Smooth muscle cell (in vitro differentiated cells): ENCODE data around the gene FIBCD1. TPM values are rescaled to one million over a fixed set of nuclear protein-coding genes. Genes with fewer than 3 reads are reported as not detected.
A peak's percentile ranks its signal among the peaks of the same experiment; 100 is the strongest.

Experiments
- DNase-seq: peaks from one replicate; lab custom pipeline; 2025; ENCODE audit not compliant: unreplicated experiment; lab: John Stamatoyannopoulos, UW
- H2AFZ ChIP-seq: fragments of 200-600 bp; sonication (generic); 2 replicates; pipeline ENCODE4 v1.6.0; 2016; ENCODE audit warnings: antibody characterized with exemption, low read depth, mild to moderate bottlenecking
- H3F3A ChIP-seq: fragments of 200-600 bp; sonication (generic); 2 replicates; pipeline ENCODE4 v1.6.0; 2017; ENCODE audit warnings: antibody characterized with exemption, low read depth
- H3K27ac ChIP-seq: fragments of 200-600 bp; sonication (generic); 2 replicates; pipeline ENCODE4 v1.5.1; 2016; ENCODE audit warnings: low read depth, mild to moderate bottlenecking
- H3K27me3 ChIP-seq: fragments of 200-600 bp; sonication (generic); 2 replicates; pipeline ENCODE4 v1.6.1; 2016; ENCODE audit warnings: low read depth, mild to moderate bottlenecking
- H3K36me3 ChIP-seq: fragments of 200-600 bp; sonication (generic); 2 replicates; pipeline ENCODE4 v1.5.1; 2016; ENCODE audit warnings: low read depth
- H3K4me1 ChIP-seq: fragments of 200-600 bp; sonication (generic); 2 replicates; pipeline ENCODE4 v1.5.1; 2016; ENCODE audit warnings: low read depth
- H3K4me2 ChIP-seq: fragments of 200-600 bp; sonication (generic); 2 replicates; pipeline ENCODE4 v1.6.0; 2016; ENCODE audit warnings: mild to moderate bottlenecking
- H3K4me3 ChIP-seq: fragments of 200-600 bp; sonication (generic); 2 replicates; pipeline ENCODE4 v1.5.1; 2016; ENCODE audit warnings: mild to moderate bottlenecking
- H3K79me2 ChIP-seq: fragments of 200-600 bp; sonication (generic); 2 replicates; pipeline ENCODE4 v1.6.0; 2016; ENCODE audit warnings: low read depth, mild to moderate bottlenecking
- H3K9ac ChIP-seq: fragments of 200-600 bp; sonication (generic); 2 replicates; pipeline ENCODE4 v1.6.0; 2016; ENCODE audit warnings: low read depth
- H3K9me3 ChIP-seq: fragments of 200-600 bp; sonication (generic); replicated peaks from 2 replicates; pipeline ENCODE4 v1.5.1; 2016; ENCODE audit warnings: low read depth
- H4K20me1 ChIP-seq: fragments of 200-600 bp; sonication (generic); 2 replicates; pipeline ENCODE4 v1.6.0; 2016; ENCODE audit warnings: low read depth
- WGBS: methylation state at CpG from one replicate; pipeline ENCODE4 v1.1.7; 2016; ENCODE audit warnings: low lambda C conversion rate; 5-methylcytosine and 5-hydroxymethylcytosine counted together
- polyA plus RNA-seq: library from polyadenylated mRNA; unstranded; fragments of >200 nt; fragmentation: Nextera tagmentation; extraction: Ambion mirVana; gene quantifications from 2 replicates; pipeline ENCODE4 v1.2.1, GENCODE V29; 2016
- total RNA-seq: library from RNA; depleted of rRNA; stranded (reverse); fragments of >200 nt; gene quantifications from 2 replicates; pipeline ENCODE4 v1.2.3, GENCODE V29; 2014
- TF ChIP-seq, protein P1 (sequence below): fragments of 200-600 bp; sonication (generic); IDR thresholded peaks from 2 replicates; pipeline ENCODE4 v1.5.1; 2017; ENCODE audit warnings: borderline replicate concordance, mild to moderate bottlenecking, antibody characterized with exemption; ENCODE audit not compliant: insufficient read depth, poor library complexity, severe bottlenecking

The FIBCD1 gene
- total and polyA plus RNA-seq, 2 experiments from 2014 or later, result 1.8 to 4.7 TPM

DNA sequence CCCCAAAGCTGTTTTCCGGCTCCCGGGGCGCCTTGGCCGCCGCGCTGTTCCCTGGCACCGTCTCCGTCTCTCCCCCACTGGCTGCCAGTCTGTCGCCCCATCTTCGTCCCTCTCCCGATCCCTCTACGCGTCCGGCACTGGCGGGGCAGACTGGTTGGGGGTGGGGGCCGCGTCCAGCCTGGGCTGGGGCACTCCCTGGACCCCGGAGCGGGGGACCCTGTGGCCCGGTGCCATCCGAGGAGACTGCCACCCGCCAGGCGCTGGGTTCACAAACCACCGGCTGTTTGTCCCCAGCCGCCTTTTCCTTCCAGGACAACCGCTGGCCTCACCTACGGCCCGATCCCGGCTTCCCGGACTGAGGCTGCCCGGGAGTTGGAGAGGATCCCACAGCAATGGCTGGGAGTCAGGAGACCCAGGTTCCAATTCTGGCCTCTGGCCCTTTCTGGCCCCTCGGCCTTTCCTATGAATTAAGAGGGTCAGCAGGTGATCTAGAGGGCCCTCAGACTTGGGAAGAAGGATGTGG lies 1.0 kb upstream of the FIBCD1 start:
- Histone ChIP-seq H3K36me3 (no peaks in the 10 kb centered on the region), H3K9me3 (no peaks in the 10 kb centered on the region), H3K79me2 (no peaks in the 10 kb centered on the region), H3K27me3 (peaks cover 50% of the 10 kb centered on the region), H3F3A (no peaks in the 10 kb centered on the region), H3K4me3 (peak overlapping the region; percentile 69), H3K27ac (no peak overlapping the region), H3K4me1 (peaks cover 9% of the 10 kb centered on the region), H2AFZ (no peak overlapping the region), H4K20me1 (no peaks in the 10 kb centered on the region), H3K4me2 (peak overlapping the region; percentile 98), H3K9ac (no peak overlapping the region)
- 16% methylated on average over 14 of the region's 32 CpGs for WGBS
- DNase-seq, result no peak
- TF ChIP-seq, protein P1, sequence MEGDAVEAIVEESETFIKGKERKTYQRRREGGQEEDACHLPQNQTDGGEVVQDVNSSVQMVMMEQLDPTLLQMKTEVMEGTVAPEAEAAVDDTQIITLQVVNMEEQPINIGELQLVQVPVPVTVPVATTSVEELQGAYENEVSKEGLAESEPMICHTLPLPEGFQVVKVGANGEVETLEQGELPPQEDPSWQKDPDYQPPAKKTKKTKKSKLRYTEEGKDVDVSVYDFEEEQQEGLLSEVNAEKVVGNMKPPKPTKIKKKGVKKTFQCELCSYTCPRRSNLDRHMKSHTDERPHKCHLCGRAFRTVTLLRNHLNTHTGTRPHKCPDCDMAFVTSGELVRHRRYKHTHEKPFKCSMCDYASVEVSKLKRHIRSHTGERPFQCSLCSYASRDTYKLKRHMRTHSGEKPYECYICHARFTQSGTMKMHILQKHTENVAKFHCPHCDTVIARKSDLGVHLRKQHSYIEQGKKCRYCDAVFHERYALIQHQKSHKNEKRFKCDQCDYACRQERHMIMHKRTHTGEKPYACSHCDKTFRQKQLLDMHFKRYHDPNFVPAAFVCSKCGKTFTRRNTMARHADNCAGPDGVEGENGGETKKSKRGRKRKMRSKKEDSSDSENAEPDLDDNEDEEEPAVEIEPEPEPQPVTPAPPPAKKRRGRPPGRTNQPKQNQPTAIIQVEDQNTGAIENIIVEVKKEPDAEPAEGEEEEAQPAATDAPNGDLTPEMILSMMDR, result no peak

DNA sequence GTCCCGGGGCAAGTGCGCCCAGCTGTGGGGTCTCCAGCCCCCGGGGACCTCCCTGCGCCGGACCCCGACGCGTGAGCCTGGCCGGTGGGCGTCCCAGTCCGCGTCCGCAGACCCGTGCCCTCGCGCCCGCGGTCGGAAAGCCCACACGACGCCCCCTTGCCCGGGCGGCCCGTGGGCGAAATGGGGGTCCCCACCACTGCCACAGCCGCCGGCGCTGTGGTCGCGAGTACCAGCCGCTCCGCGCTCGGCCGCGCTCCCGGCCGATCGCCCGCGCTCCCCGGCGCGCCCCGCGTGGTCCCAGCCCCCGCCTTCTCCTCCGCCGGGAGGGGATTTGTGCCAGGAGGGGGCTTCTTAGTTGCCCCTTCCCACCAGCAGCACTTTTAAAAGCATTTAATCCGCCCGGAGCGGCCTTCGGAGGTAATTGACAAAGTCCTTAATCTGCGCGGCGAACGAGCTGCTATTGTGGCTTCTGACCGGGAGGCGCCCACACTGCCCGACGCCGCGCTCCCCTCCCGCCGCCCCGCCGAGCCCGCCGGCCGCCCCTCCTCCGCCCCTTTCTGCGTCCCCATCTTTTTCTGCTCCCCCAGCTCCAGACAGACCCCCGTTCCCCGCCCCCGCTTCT lies 469 bp upstream of the FIBCD1 start:
- Histone ChIP-seq H4K20me1 (no peaks in the 10 kb centered on the region), H3K4me2 (peak overlapping the region; percentile 98), H3F3A (no peaks in the 10 kb centered on the region), H3K27ac (no peak overlapping the region), H2AFZ (no peak overlapping the region), H3K4me1 (peaks cover 9% of the 10 kb centered on the region), H3K4me3 (peak overlapping the region; percentile 69), H3K79me2 (no peaks in the 10 kb centered on the region), H3K36me3 (no peaks in the 10 kb centered on the region), H3K27me3 (peaks cover 45% of the 10 kb centered on the region), H3K9ac (no peak overlapping the region), H3K9me3 (no peaks in the 10 kb centered on the region)
- TF ChIP-seq, protein P1, result no peak
- DNase-seq, result no peak
- WGBS, result under 1% methylated on average over 48 of the region's 75 CpGs

DNA sequence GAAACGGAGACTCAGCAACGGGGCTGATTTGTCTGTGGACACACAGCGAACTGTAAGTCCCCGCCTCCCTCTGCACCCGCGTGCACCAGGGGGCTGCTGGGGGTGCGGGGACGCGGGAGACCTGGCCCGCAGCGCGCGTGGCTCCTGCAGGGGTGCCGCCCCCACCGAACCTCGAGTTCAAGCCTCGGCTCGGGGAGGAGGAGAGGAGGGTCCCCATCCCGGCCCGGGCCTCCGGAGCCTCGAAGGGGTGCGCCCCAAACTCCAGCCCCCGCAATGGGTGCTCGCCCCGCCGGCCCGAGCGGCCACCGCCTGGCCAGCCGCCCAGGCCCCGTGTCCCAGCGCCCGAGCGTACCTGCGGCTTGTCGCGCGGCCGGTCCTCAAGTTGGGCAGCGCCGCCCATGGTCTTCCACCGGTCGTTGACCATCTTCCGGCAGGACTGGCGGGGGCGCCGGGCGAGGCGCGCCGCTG lies 829 bp downstream of the FIBCD1 start:
- peak overlapping the region; percentile 98 for H3K4me2 ChIP-seq
- peaks cover 42% of the 10 kb centered on the region for H3K27me3 ChIP-seq
- WGBS, result 4% methylated on average over 33 of the region's 52 CpGs

More for the DNA sequence above, 829 bp downstream of the FIBCD1 start:
- H3K4me1 ChIP-seq, result peaks cover 9% of the 10 kb centered on the region
- no peak overlapping the region for H3K27ac ChIP-seq
- no peak overlapping the region for H2AFZ ChIP-seq
- no peak for DNase-seq
- H3K9me3 ChIP-seq, result no peaks in the 10 kb centered on the region
- TF ChIP-seq, protein P1, result no peak
- H3K79me2 ChIP-seq, result no peaks in the 10 kb centered on the region
- H3F3A ChIP-seq, result no peaks in the 10 kb centered on the region
- H3K36me3 ChIP-seq, result no peaks in the 10 kb centered on the region
- H3K9ac ChIP-seq, result no peak overlapping the region
- H4K20me1 ChIP-seq, result no peaks in the 10 kb centered on the region
- peak overlapping the region; percentile 69 for H3K4me3 ChIP-seq
